ENCODE data around the gene SLC25A10.

SLC25A10 gene

GRCh38 chr17:81687770-81688541 is 24.1 kb upstream of the SLC25A10 start:
- DNase-seq = no peak

GRCh38 chr17:81688616-81689015 is 23.5 kb upstream of the SLC25A10 start:
- no peak for DNase-seq

- DNase-seq = no peak
Observed at GRCh38 chr17:81690066-81690465, 22.0 kb upstream of the SLC25A10 start.

GRCh38 chr17:81690549-81690948 is 21.5 kb upstream of the SLC25A10 start:
- no peak for DNase-seq

- DNase-seq = no peak
Observed at GRCh38 chr17:81691196-81691595, 20.9 kb upstream of the SLC25A10 start.

GRCh38 chr17:81691608-81692007 is 20.5 kb upstream of the SLC25A10 start:
- no peak for DNase-seq

- no peak for DNase-seq
Observed at GRCh38 chr17:81693509-81694210, 18.4 kb upstream of the SLC25A10 start.

GRCh38 chr17:81694810-81695209 is 17.3 kb upstream of the SLC25A10 start:
- no peak for DNase-seq

GRCh38 chr17:81695211-81695610 is 16.9 kb upstream of the SLC25A10 start:
- no peak for DNase-seq

- no peak for DNase-seq
Observed at GRCh38 chr17:81695801-81696200, 16.3 kb upstream of the SLC25A10 start.

GRCh38 chr17:81696218-81696941 is 15.7 kb upstream of the SLC25A10 start:
- DNase-seq = no peak

- DNase-seq = no peak
Observed at GRCh38 chr17:81697261-81698044, 14.6 kb upstream of the SLC25A10 start.

- DNase-seq = no peak
Observed at GRCh38 chr17:81700353-81701287, 11.5 kb upstream of the SLC25A10 start.

- DNase-seq = no peak
Observed at GRCh38 chr17:81701288-81702071, 10.6 kb upstream of the SLC25A10 start.

- DNase-seq = peak; percentile 78
Observed at GRCh38 chr17:81702934-81703746, 8.9 kb upstream of the SLC25A10 start, which contains the start of gene MRPL12. MRPL12 (plus strand) TSS chr17:81703367; CDS start chr17:81703502, 135 bp downstream.

- DNase-seq = no peak
Observed at GRCh38 chr17:81703747-81704654, 8.1 kb upstream of the SLC25A10 start.

- no peak for DNase-seq
Observed at GRCh38 chr17:81705518-81706231, 6.4 kb upstream of the SLC25A10 start.

GRCh38 chr17:81706232-81706611 is 5.9 kb upstream of the SLC25A10 start:
- no peak for DNase-seq
